Caco-2 (cell line): Measurements from ENCODE around the gene IFNA8. TPM values are rescaled to one million over a fixed set of nuclear protein-coding genes. Genes with fewer than 3 reads are reported as not detected.

Experiments used
- BruUV-seq: library from RNA; stranded (reverse); fragments of 400-500 nt; replicated peaks from 2 replicates; lab custom pipeline; 2021; lab: Mats Ljungman, UMichigan
- CTCF ChIA-PET: fragments of 300-600 bp; sonication (Branson Sonifier 250); formaldehyde crosslinking; loops from one replicate; lab custom pipeline; 2022; ENCODE audit warnings: antibody characterized with exemption; lab: Charles Lee
- POLR2A ChIA-PET: fragments of 300-600 bp; sonication (Branson Sonifier 250); formaldehyde crosslinking; loops from one replicate; lab custom pipeline; 2022; ENCODE audit warnings: antibody characterized with exemption; lab: Charles Lee
- DNase-seq, 2 experiments: peaks; one replicate each; pipeline versions ENCODE4 v3.0.0 to v3.0.0-alpha.2; 2020 to 2022
- H3K27me3 ChIP-seq: replicated peaks from 2 replicates; pipeline ENCODE4 v1.6.0; 2011; ENCODE audit warnings: low read length; ENCODE audit not compliant: control insufficient read depth, insufficient read depth
- H3K36me3 ChIP-seq: 2 replicates; pipeline ENCODE4 v1.5.1; 2011; ENCODE audit warnings: low read length; ENCODE audit not compliant: control insufficient read depth, insufficient read depth
- H3K4me1 ChIP-seq: fragments of 250-450 bp; sonication (Bioruptor Pico); 2 replicates; pipeline ENCODE4 v1.5.1; 2020; ENCODE audit warnings: mild to moderate bottlenecking
- H3K4me3 ChIP-seq: 2 replicates; pipeline ENCODE4 v1.5.1; 2011; ENCODE audit warnings: low read depth, mild to moderate bottlenecking, control low read depth, low read length
- H3K9me3 ChIP-seq: fragments of 250-450 bp; sonication (Bioruptor Pico); 2 replicates; pipeline ENCODE4 v1.5.1; 2020; ENCODE audit warnings: mild to moderate bottlenecking, moderate library complexity
- H3K27ac Mint-ChIP-seq: one replicate; pipeline ENCODE4 v1.8.0; 2022; ENCODE audit warnings: mixed read lengths; ENCODE audit not compliant: unreplicated experiment
- H3K27me3 Mint-ChIP-seq: one replicate; pipeline ENCODE4 v1.8.0; 2022; ENCODE audit warnings: mixed read lengths; ENCODE audit not compliant: insufficient read depth, unreplicated experiment
- H3K36me3 Mint-ChIP-seq: one replicate; pipeline ENCODE4 v1.8.0; 2022; ENCODE audit warnings: mild to moderate bottlenecking, mixed read lengths; ENCODE audit not compliant: insufficient read depth, unreplicated experiment
- H3K4me1 Mint-ChIP-seq: one replicate; pipeline ENCODE4 v1.8.0; 2022; ENCODE audit warnings: low read depth, mixed read lengths; ENCODE audit not compliant: unreplicated experiment
- H3K4me3 Mint-ChIP-seq: one replicate; pipeline ENCODE4 v1.8.0; 2022; ENCODE audit warnings: mild to moderate bottlenecking, moderate library complexity, mixed read lengths; ENCODE audit not compliant: unreplicated experiment
- H3K9me3 Mint-ChIP-seq: one replicate; pipeline ENCODE4 v1.8.0; 2022; ENCODE audit warnings: mixed read lengths; ENCODE audit not compliant: unreplicated experiment
- intact Hi-C: fragments of 100-400 bp; cut with micrococcal nuclease; formaldehyde crosslinking; loops from one replicate; pipeline ENCODE4 v1.10.0; 2022; ENCODE audit not compliant: unreplicated experiment
- total RNA-seq: library from RNA; stranded (reverse); gene quantifications from 2 replicates; pipeline ENCODE4 v1.2.3, GENCODE V29; 2022
- TF ChIP-seq, protein P1 (sequence below), 2 experiments: fragments of 200-600 bp in 1 of 2; IDR thresholded peaks; 1 replicate in 1 of 2; 2 replicates in 1 of 2; pipeline versions ENCODE4 v1.5.1 to v1.8.0; 2011 to 2022; ENCODE audit warnings: antibody characterized with exemption in 1 of 2, control low read depth in 1 of 2, inconsistent platforms in 1 of 2, low read depth in 1 of 2, low read length in 1 of 2, mild to moderate bottlenecking in 1 of 2, moderate library complexity in 1 of 2; ENCODE audit not compliant: insufficient read depth in 1 of 2, severe bottlenecking in 1 of 2, unreplicated experiment in 1 of 2

IFNA8 gene
- total RNA-seq, 1 experiment from 2014 or later: not detected

DNA sequence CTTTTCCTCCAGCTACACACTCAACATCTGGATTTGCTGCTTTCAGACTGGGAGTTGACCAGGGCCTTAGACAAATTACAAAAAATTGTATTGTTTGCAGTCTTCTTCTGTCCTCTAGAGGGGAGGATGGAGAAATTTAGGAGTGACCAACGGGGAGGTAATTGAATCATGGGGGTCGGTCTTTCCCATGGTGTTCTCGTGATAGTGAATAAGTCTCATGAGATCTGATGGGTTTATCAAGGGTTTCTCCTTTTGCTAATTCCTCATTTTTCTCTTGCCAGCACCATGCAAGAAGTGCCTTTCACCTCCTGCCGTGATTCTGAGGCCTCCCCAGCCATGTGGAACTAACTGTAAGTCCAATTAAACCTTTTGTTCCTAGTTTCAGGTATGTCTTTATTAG is 4.2 kb downstream of the IFNA8 start:
- no TSS peak for BruUV-seq
- ChIA-PET POLR2A (no interaction called here), CTCF (no interaction called here)
- no peak overlapping the region for H3K4me3 ChIP-seq
- no peaks in the 10 kb centered on the region for H3K9me3 ChIP-seq
- Mint-ChIP-seq H3K4me3 (no peak overlapping the region), H3K36me3 (no peaks in the 10 kb centered on the region), H3K4me1 (no peaks in the 10 kb centered on the region), H3K27me3 (peaks cover 8% of the 10 kb centered on the region), H3K27ac (no peak overlapping the region), H3K9me3 (no peaks in the 10 kb centered on the region)
- no peaks in the 10 kb centered on the region for H3K4me1 ChIP-seq
- DNase-seq: no peak
- H3K36me3 ChIP-seq: no peaks in the 10 kb centered on the region
- H3K27me3 ChIP-seq: no peaks in the 10 kb centered on the region
- TF ChIP-seq, protein P1, sequence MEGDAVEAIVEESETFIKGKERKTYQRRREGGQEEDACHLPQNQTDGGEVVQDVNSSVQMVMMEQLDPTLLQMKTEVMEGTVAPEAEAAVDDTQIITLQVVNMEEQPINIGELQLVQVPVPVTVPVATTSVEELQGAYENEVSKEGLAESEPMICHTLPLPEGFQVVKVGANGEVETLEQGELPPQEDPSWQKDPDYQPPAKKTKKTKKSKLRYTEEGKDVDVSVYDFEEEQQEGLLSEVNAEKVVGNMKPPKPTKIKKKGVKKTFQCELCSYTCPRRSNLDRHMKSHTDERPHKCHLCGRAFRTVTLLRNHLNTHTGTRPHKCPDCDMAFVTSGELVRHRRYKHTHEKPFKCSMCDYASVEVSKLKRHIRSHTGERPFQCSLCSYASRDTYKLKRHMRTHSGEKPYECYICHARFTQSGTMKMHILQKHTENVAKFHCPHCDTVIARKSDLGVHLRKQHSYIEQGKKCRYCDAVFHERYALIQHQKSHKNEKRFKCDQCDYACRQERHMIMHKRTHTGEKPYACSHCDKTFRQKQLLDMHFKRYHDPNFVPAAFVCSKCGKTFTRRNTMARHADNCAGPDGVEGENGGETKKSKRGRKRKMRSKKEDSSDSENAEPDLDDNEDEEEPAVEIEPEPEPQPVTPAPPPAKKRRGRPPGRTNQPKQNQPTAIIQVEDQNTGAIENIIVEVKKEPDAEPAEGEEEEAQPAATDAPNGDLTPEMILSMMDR (IDR thresholded peaks at IDR 0.05; ENCODE audit: insufficient read depth in 1 of 2, low read depth in 1 of 2, low read length in 1 of 2, severe bottlenecking in 1 of 2, unreplicated experiment in 1 of 2): no peak
- intact Hi-C loops: no loop called here

GRCh38 chr9:21413624-21414023 is 4.7 kb downstream of the IFNA8 start:
- no peaks in the 10 kb centered on the region for H3K4me1 Mint-ChIP-seq
- ChIA-PET POLR2A (no interaction called here), CTCF (no interaction called here)
- H3K27ac Mint-ChIP-seq: no peak overlapping the region
- no peaks in the 10 kb centered on the region for H3K9me3 Mint-ChIP-seq
- no peak overlapping the region for H3K4me3 Mint-ChIP-seq
- H3K27me3 ChIP-seq: no peaks in the 10 kb centered on the region
- H3K4me3 ChIP-seq: no peak overlapping the region
- H3K4me1 ChIP-seq: no peaks in the 10 kb centered on the region
- BruUV-seq: no TSS peak
- DNase-seq: peak in 1 of 2 experiments; percentile 8
- intact Hi-C loops: no loop called here
- H3K9me3 ChIP-seq: no peaks in the 10 kb centered on the region
- no peaks in the 10 kb centered on the region for H3K36me3 ChIP-seq
- no peaks in the 10 kb centered on the region for H3K36me3 Mint-ChIP-seq
- TF ChIP-seq, protein P1 (IDR thresholded peaks at IDR 0.05; ENCODE audit: insufficient read depth in 1 of 2, low read depth in 1 of 2, low read length in 1 of 2, severe bottlenecking in 1 of 2, unreplicated experiment in 1 of 2): no peak
- H3K27me3 Mint-ChIP-seq: peaks cover 8% of the 10 kb centered on the region

- no peaks in the 10 kb centered on the region for H3K4me1 Mint-ChIP-seq
- H3K36me3 ChIP-seq: no peaks in the 10 kb centered on the region
- H3K4me1 ChIP-seq: no peaks in the 10 kb centered on the region
- H3K4me3 ChIP-seq: no peak overlapping the region
- peaks cover 8% of the 10 kb centered on the region for H3K27me3 Mint-ChIP-seq
- TF ChIP-seq, protein P1 (IDR thresholded peaks at IDR 0.05; ENCODE audit: insufficient read depth in 1 of 2, low read depth in 1 of 2, low read length in 1 of 2, severe bottlenecking in 1 of 2, unreplicated experiment in 1 of 2): no peak
- POLR2A ChIA-PET: no interaction called here
- no peak overlapping the region for H3K27ac Mint-ChIP-seq
- H3K9me3 Mint-ChIP-seq: no peaks in the 10 kb centered on the region
- no peaks in the 10 kb centered on the region for H3K27me3 ChIP-seq
- intact Hi-C loops: no loop called here
- no peak for DNase-seq
- CTCF ChIA-PET: no interaction called here
- no peaks in the 10 kb centered on the region for H3K36me3 Mint-ChIP-seq
- H3K4me3 Mint-ChIP-seq: no peak overlapping the region
- no peaks in the 10 kb centered on the region for H3K9me3 ChIP-seq
- no TSS peak for BruUV-seq
Measured at GRCh38 chr9:21414220-21414940, 5.5 kb downstream of the IFNA8 start.
